ENCODE results near the gene SCGB2B2.

DNA sequence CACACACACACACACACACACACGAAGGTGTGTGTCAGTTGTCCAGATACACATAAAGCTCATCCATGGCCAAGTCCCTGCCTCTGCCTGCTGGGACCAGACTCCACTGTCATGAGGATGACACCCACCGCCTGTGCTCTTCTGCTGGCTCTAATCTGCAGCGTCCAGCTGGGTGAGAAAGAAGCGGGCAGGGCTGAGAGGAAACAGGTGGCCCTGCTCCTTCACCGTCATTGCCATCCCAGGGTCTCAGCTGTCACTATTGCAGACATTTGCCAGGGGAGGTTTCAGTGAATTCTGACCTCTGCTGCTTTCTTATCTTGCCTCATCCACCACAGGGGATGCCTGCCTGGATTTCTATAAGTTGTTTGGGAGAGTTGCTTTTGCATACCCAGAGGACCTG lies 31.4 kb downstream of the SCGB2B2 start:
- TF ChIP-seq, protein P1, sequence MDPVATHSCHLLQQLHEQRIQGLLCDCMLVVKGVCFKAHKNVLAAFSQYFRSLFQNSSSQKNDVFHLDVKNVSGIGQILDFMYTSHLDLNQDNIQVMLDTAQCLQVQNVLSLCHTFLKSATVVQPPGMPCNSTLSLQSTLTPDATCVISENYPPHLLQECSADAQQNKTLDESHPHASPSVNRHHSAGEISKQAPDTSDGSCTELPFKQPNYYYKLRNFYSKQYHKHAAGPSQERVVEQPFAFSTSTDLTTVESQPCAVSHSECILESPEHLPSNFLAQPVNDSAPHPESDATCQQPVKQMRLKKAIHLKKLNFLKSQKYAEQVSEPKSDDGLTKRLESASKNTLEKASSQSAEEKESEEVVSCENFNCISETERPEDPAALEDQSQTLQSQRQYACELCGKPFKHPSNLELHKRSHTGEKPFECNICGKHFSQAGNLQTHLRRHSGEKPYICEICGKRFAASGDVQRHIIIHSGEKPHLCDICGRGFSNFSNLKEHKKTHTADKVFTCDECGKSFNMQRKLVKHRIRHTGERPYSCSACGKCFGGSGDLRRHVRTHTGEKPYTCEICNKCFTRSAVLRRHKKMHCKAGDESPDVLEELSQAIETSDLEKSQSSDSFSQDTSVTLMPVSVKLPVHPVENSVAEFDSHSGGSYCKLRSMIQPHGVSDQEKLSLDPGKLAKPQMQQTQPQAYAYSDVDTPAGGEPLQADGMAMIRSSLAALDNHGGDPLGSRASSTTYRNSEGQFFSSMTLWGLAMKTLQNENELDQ (tag by site-specific recombination; IDR thresholded peaks at IDR 0.05; ENCODE audit: low read depth), result no peak
- TF ChIP-seq, protein P2, sequence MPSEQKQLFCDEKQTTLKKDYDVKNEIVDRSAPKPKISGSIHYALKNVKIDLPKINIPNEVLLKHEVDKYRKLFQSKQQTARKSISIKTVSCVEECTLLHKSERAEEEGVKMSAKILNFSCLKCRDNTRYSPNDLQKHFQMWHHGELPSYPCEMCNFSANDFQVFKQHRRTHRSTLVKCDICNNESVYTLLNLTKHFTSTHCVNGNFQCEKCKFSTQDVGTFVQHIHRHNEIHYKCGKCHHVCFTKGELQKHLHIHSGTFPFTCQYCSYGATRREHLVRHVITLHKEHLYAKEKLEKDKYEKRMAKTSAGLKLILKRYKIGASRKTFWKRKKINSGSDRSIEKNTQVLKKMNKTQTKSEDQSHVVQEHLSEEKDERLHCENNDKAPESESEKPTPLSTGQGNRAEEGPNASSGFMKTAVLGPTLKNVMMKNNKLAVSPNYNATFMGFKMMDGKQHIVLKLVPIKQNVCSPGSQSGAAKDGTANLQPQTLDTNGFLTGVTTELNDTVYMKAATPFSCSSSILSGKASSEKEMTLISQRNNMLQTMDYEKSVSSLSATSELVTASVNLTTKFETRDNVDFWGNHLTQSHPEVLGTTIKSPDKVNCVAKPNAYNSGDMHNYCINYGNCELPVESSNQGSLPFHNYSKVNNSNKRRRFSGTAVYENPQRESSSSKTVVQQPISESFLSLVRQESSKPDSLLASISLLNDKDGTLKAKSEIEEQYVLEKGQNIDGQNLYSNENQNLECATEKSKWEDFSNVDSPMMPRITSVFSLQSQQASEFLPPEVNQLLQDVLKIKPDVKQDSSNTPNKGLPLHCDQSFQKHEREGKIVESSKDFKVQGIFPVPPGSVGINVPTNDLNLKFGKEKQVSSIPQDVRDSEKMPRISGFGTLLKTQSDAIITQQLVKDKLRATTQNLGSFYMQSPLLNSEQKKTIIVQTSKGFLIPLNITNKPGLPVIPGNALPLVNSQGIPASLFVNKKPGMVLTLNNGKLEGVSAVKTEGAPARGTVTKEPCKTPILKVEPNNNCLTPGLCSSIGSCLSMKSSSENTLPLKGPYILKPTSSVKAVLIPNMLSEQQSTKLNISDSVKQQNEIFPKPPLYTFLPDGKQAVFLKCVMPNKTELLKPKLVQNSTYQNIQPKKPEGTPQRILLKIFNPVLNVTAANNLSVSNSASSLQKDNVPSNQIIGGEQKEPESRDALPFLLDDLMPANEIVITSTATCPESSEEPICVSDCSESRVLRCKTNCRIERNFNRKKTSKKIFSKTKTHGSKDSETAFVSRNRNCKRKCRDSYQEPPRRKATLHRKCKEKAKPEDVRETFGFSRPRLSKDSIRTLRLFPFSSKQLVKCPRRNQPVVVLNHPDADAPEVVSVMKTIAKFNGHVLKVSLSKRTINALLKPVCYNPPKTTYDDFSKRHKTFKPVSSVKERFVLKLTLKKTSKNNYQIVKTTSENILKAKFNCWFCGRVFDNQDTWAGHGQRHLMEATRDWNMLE (tag by site-specific recombination; conservative IDR thresholded peaks at IDR 0.05; ENCODE audit: low read depth), result no peak
- TF ChIP-seq, protein P3, sequence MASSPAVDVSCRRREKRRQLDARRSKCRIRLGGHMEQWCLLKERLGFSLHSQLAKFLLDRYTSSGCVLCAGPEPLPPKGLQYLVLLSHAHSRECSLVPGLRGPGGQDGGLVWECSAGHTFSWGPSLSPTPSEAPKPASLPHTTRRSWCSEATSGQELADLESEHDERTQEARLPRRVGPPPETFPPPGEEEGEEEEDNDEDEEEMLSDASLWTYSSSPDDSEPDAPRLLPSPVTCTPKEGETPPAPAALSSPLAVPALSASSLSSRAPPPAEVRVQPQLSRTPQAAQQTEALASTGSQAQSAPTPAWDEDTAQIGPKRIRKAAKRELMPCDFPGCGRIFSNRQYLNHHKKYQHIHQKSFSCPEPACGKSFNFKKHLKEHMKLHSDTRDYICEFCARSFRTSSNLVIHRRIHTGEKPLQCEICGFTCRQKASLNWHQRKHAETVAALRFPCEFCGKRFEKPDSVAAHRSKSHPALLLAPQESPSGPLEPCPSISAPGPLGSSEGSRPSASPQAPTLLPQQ (tag by site-specific recombination; IDR thresholded peaks at IDR 0.05), result no peak
- TF ChIP-seq, protein P4, sequence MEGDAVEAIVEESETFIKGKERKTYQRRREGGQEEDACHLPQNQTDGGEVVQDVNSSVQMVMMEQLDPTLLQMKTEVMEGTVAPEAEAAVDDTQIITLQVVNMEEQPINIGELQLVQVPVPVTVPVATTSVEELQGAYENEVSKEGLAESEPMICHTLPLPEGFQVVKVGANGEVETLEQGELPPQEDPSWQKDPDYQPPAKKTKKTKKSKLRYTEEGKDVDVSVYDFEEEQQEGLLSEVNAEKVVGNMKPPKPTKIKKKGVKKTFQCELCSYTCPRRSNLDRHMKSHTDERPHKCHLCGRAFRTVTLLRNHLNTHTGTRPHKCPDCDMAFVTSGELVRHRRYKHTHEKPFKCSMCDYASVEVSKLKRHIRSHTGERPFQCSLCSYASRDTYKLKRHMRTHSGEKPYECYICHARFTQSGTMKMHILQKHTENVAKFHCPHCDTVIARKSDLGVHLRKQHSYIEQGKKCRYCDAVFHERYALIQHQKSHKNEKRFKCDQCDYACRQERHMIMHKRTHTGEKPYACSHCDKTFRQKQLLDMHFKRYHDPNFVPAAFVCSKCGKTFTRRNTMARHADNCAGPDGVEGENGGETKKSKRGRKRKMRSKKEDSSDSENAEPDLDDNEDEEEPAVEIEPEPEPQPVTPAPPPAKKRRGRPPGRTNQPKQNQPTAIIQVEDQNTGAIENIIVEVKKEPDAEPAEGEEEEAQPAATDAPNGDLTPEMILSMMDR (tag by site-specific recombination; IDR thresholded peaks at IDR 0.05), result no peak
- TF ChIP-seq ZBTB8A (tag by site-specific recombination; IDR thresholded peaks at IDR 0.05) (no peak), ZSCAN23 (tag by site-specific recombination; IDR thresholded peaks at IDR 0.05) (no peak), ZEB2 (tag by site-specific recombination; IDR thresholded peaks at IDR 0.05) (no peak), ZNF350 (tag by site-specific recombination; IDR thresholded peaks at IDR 0.05) (no peak), RBAK (tag by site-specific recombination; IDR thresholded peaks at IDR 0.05) (no peak), ZBTB21 (tag by site-specific recombination; IDR thresholded peaks at IDR 0.05) (no peak)
- TF ChIP-seq, protein P5, sequence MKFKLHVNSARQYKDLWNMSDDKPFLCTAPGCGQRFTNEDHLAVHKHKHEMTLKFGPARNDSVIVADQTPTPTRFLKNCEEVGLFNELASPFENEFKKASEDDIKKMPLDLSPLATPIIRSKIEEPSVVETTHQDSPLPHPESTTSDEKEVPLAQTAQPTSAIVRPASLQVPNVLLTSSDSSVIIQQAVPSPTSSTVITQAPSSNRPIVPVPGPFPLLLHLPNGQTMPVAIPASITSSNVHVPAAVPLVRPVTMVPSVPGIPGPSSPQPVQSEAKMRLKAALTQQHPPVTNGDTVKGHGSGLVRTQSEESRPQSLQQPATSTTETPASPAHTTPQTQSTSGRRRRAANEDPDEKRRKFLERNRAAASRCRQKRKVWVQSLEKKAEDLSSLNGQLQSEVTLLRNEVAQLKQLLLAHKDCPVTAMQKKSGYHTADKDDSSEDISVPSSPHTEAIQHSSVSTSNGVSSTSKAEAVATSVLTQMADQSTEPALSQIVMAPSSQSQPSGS (tag by site-specific recombination; IDR thresholded peaks at IDR 0.05; ENCODE audit: low read depth), result no peak
- TF ChIP-seq, protein P6, sequence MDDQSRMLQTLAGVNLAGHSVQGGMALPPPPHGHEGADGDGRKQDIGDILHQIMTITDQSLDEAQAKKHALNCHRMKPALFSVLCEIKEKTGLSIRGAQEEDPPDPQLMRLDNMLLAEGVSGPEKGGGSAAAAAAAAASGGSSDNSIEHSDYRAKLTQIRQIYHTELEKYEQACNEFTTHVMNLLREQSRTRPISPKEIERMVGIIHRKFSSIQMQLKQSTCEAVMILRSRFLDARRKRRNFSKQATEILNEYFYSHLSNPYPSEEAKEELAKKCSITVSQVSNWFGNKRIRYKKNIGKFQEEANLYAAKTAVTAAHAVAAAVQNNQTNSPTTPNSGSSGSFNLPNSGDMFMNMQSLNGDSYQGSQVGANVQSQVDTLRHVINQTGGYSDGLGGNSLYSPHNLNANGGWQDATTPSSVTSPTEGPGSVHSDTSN (CRISPR knock-in tag; IDR thresholded peaks at IDR 0.05), result no peak
- TF ChIP-seq, protein P7, sequence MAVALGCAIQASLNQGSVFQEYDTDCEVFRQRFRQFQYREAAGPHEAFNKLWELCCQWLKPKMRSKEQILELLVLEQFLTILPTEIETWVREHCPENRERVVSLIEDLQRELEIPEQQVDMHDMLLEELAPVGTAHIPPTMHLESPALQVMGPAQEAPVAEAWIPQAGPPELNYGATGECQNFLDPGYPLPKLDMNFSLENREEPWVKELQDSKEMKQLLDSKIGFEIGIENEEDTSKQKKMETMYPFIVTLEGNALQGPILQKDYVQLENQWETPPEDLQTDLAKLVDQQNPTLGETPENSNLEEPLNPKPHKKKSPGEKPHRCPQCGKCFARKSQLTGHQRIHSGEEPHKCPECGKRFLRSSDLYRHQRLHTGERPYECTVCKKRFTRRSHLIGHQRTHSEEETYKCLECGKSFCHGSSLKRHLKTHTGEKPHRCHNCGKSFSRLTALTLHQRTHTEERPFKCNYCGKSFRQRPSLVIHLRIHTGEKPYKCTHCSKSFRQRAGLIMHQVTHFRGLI (tag by site-specific recombination; IDR thresholded peaks at IDR 0.05), result no peak

All from HEK293 (cell line).